Uterus (tissue), 2 donors: ENCODE data around the gene LRRC3B.

Experiments
- POLR2A ChIP-seq, 2 donors: fragments of 450-650 bp; IDR thresholded peaks; one replicate each; pipeline ENCODE4 v1.6.1; 2016; ENCODE audit warnings: antibody characterized with exemption in 2 of 2, mild to moderate bottlenecking in 1 of 2, moderate library complexity in 1 of 2
- TF ChIP-seq, protein P1 (sequence below), 4 experiments: fragments of 200-600 bp in 2 of 4; fragments of 450-650 bp in 2 of 4; sonication (generic) in 2 of 4; IDR thresholded peaks; one replicate each; pipeline ENCODE4 v1.5.1; 2016 to 2019; ENCODE audit warnings: antibody characterized with exemption in 4 of 4, mild to moderate bottlenecking in 2 of 4, moderate library complexity in 1 of 4

DNA sequence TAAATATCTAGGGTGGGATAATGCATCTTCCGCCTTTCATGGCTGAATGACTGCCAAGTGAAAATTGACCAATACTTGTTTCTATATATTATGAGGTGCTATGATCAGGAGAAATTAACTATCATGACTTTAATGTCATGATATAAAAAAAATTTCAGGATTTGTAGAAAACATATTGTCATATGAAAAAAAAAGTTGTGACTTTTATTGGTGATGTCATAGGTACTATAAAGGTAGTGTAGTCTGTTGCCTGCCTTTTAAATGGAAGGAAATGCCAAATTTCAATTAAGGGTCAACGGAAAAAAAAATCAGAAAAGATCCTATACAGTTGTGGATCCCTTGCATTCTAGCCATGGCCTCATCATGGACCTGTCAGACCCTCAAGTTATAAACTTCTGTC is 15.5 kb downstream of the LRRC3B start:
- TF ChIP-seq POLR2A (IDR thresholded peaks at IDR 0.05) = no peak
- TF ChIP-seq, protein P1, sequence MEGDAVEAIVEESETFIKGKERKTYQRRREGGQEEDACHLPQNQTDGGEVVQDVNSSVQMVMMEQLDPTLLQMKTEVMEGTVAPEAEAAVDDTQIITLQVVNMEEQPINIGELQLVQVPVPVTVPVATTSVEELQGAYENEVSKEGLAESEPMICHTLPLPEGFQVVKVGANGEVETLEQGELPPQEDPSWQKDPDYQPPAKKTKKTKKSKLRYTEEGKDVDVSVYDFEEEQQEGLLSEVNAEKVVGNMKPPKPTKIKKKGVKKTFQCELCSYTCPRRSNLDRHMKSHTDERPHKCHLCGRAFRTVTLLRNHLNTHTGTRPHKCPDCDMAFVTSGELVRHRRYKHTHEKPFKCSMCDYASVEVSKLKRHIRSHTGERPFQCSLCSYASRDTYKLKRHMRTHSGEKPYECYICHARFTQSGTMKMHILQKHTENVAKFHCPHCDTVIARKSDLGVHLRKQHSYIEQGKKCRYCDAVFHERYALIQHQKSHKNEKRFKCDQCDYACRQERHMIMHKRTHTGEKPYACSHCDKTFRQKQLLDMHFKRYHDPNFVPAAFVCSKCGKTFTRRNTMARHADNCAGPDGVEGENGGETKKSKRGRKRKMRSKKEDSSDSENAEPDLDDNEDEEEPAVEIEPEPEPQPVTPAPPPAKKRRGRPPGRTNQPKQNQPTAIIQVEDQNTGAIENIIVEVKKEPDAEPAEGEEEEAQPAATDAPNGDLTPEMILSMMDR (IDR thresholded peaks at IDR 0.05) = no peak
